Neuronal stem cell (in vitro differentiated cells): Measurements from ENCODE around the gene S100P.

Experiments used
- DNase-seq: peaks from one replicate; pipeline ENCODE4 v3.0.0-alpha.2; 2013; ENCODE audit warnings: low spot score
- H2AFZ ChIP-seq: one replicate; pipeline ENCODE4 v1.6.1; 2013; ENCODE audit warnings: mild to moderate bottlenecking, low read length, inconsistent platforms
- H2AK5ac ChIP-seq: 2 replicates; pipeline ENCODE4 v1.6.1; 2013; ENCODE audit warnings: low read depth, mild to moderate bottlenecking, inconsistent platforms, low read length, moderate library complexity, mixed read lengths
- H2BK120ac ChIP-seq: 2 replicates; pipeline ENCODE4 v1.6.1; 2013; ENCODE audit warnings: low read depth, mild to moderate bottlenecking, inconsistent platforms, low read length, moderate library complexity, mixed read lengths
- H2BK12ac ChIP-seq: one replicate; pipeline ENCODE4 v1.6.1; 2013; ENCODE audit warnings: low read length, inconsistent platforms
- H2BK15ac ChIP-seq: 2 replicates; pipeline ENCODE4 v1.6.1; 2013; ENCODE audit warnings: mild to moderate bottlenecking, low read length, inconsistent platforms, mixed read lengths
- H2BK5ac ChIP-seq: one replicate; pipeline ENCODE4 v1.6.1; 2013; ENCODE audit warnings: inconsistent platforms, mild to moderate bottlenecking, low read length, moderate library complexity
- H3K14ac ChIP-seq: one replicate; pipeline ENCODE4 v1.6.1; 2013; ENCODE audit warnings: low read length, inconsistent platforms
- H3K18ac ChIP-seq: 2 replicates; pipeline ENCODE4 v1.6.1; 2013; ENCODE audit warnings: low read length, inconsistent platforms
- H3K23ac ChIP-seq: 2 replicates; pipeline ENCODE4 v1.6.1; 2013; ENCODE audit warnings: low read depth, mild to moderate bottlenecking, mixed read lengths, low read length, inconsistent platforms; ENCODE audit not compliant: poor library complexity
- H3K27ac ChIP-seq: replicated peaks from 3 replicates; pipeline ENCODE4 v1.5.1; 2013; ENCODE audit warnings: low read length, inconsistent platforms
- H3K27me3 ChIP-seq, 3 experiments: 2 replicates each; pipeline ENCODE4 v1.6.1; 2013; ENCODE audit warnings: low read length in 3 of 3, mild to moderate bottlenecking in 2 of 3, inconsistent platforms in 1 of 3, low read depth in 1 of 3, mixed read lengths in 1 of 3, moderate library complexity in 1 of 3; ENCODE audit not compliant: control insufficient read depth in 3 of 3, insufficient read depth in 3 of 3
- H3K36me3 ChIP-seq, 2 donors: replicated peaks in 1 of 2; 2 replicates each; pipeline ENCODE4 v1.6.1; 2013; ENCODE audit warnings: low read length in 2 of 2; ENCODE audit not compliant: control insufficient read depth in 2 of 2, insufficient read depth in 2 of 2
- H3K4ac ChIP-seq: 2 replicates; pipeline ENCODE4 v1.6.1; 2013; ENCODE audit warnings: inconsistent platforms, mild to moderate bottlenecking, low read length, moderate library complexity
- H3K4me1 ChIP-seq, 2 donors: 1 replicate in 1 of 2; 2 replicates in 1 of 2; pipeline ENCODE4 v1.6.1; 2013; ENCODE audit warnings: low read length in 2 of 2, low read depth in 1 of 2; ENCODE audit not compliant: control insufficient read depth in 2 of 2, insufficient read depth in 1 of 2
- H3K4me2 ChIP-seq: one replicate; pipeline ENCODE4 v1.6.1; 2013; ENCODE audit warnings: mild to moderate bottlenecking, low read length, inconsistent platforms; ENCODE audit not compliant: insufficient read depth, poor library complexity, severe bottlenecking
- H3K4me3 ChIP-seq, 2 donors: 2 replicates each; pipeline ENCODE4 v1.5.1; 2013; ENCODE audit warnings: low read length in 2 of 2, mild to moderate bottlenecking in 2 of 2, inconsistent platforms in 1 of 2, moderate library complexity in 1 of 2
- H3K79me1 ChIP-seq: one replicate; pipeline ENCODE4 v1.6.1; 2013; ENCODE audit warnings: low read depth, mild to moderate bottlenecking, inconsistent platforms, low read length, moderate library complexity
- H3K9ac ChIP-seq: one replicate; pipeline ENCODE4 v1.6.1; 2013; ENCODE audit warnings: mild to moderate bottlenecking, low read depth, low read length, inconsistent platforms; ENCODE audit not compliant: poor library complexity
- H3K9me3 ChIP-seq, 2 donors: replicated peaks in 1 of 2; 2 replicates each; pipeline versions ENCODE3 to v1.6.1; 2013; ENCODE audit warnings: low read length in 2 of 2, mild to moderate bottlenecking in 2 of 2, inconsistent platforms in 1 of 2, low read depth in 1 of 2, mixed read lengths in 1 of 2, moderate library complexity in 1 of 2; ENCODE audit not compliant: control insufficient read depth in 2 of 2, insufficient read depth in 1 of 2
- H4K8ac ChIP-seq: one replicate; pipeline ENCODE4 v1.6.1; 2013; ENCODE audit warnings: low read depth, mild to moderate bottlenecking, inconsistent platforms, low read length, moderate library complexity
- H4K91ac ChIP-seq: one replicate; pipeline ENCODE4 v1.6.1; 2013; ENCODE audit warnings: low read length, low read depth, mild to moderate bottlenecking, inconsistent platforms; ENCODE audit not compliant: poor library complexity
- WGBS, 2 donors: extraction: QIAGEN DNeasy Blood & Tissue Kit; methylation state at CpG; one replicate each; pipeline ENCODE4 v1.1.7; 2013; ENCODE audit warnings: missing lambda C conversion rate in 2 of 2, mixed read lengths in 1 of 2; ENCODE audit not compliant: insufficient read length in 2 of 2, insufficient replicate concordance in 1 of 2; ENCODE audit errors: extremely low coverage in 2 of 2; 5-methylcytosine and 5-hydroxymethylcytosine counted together

S100P gene

DNA sequence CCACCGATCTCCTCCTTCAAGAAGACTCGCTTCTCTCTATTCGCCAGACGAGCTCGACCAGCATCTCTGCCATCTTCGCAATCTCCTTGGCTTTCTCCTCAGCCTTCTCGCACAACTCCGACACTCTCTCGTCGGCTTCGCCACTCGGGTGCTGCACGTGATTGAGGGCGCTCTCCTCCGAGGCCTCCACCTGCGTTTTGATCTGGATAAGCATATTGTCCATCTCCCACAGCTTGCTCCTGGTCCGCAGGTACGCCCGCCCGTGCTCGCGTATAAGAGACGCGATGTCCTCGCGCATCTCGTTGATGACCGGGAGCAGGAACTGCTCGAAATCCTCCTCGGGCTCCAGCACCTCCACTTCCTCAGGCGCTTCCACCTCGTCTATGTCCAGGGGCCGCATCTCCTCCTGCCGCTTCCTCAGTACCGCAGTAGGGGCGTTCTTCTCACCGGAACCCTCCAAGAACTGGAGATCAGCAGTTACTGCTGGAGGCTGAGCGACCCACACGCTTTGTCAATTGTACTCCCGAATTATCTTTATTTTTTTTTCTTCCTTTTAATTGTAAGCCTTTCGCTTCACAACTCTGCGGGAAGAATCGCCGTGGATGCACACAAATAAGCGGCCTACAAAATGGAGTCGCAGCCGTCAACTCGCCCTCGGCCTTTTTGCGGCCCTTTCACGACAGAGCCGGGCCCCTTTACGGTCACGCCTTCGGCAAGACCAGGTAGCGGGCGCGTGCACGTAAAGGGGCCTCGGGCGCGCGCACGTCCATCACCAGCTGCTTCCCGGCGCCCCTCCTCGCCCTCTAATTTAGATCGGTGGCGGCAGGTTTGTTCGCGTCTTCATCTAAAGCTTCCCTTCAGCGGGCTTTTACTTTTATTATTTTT lies 15.8 kb downstream of the S100P start, which contains the start of gene MRFAP1L1:
MRFAP1L1 (minus strand) TSS at position 636 of the 885 bp plus-strand sequence; CDS start at position 400, 236 bp downstream.
- Histone ChIP-seq H3K4me2 (peak within 1 kb of the TSS; percentile 68), H2BK15ac (no peak within 1 kb of the TSS), H3K14ac (no peak within 1 kb of the TSS), H3K27ac (peak within 1 kb of the TSS; percentile 74), H4K8ac (no peak within 1 kb of the TSS), H3K27me3 (peaks cover 0 to 2% (median 0%) of the 10 kb centered on the region in 3 experiments), H3K79me1 (peaks cover 6% of the 10 kb centered on the region), H3K18ac (peak within 1 kb of the TSS; percentile 61), H2BK12ac (no peak within 1 kb of the TSS), H4K91ac (no peak within 1 kb of the TSS), H2BK5ac (no peak within 1 kb of the TSS), H3K4me3 (peak within 1 kb of the TSS; percentile 92 to 100), H2BK120ac (no peak within 1 kb of the TSS), H3K4ac (no peak within 1 kb of the TSS), H3K36me3 (peaks cover 10 to 39% of the 10 kb centered on the region in 2 donors), H2AK5ac (peak within 1 kb of the TSS; percentile 23), H2AFZ (peak within 1 kb of the TSS; percentile 96), H3K9me3 (peaks cover 1 to 40% of the 10 kb centered on the region in 2 donors), H3K4me1 (peaks cover 7 to 12% of the 10 kb centered on the region in 2 donors), H3K9ac (peak within 1 kb of the TSS; percentile 95), H3K23ac (peak within 1 kb of the TSS; percentile 25)
- peak; percentile 96 for DNase-seq
- no CpG with 5 or more reads among the region's 72 CpGs for WGBS, 2 donors

GRCh38 chr4:6710282-6710681 lies 16.6 kb downstream of the S100P start:
- Histone ChIP-seq H3K4me1 (peaks cover 7 to 12% of the 10 kb centered on the region in 2 donors), H3K23ac (no peak overlapping the region), H3K79me1 (peaks cover 6% of the 10 kb centered on the region), H3K36me3 (peaks cover 10 to 31% of the 10 kb centered on the region in 2 donors), H4K8ac (no peak overlapping the region), H3K14ac (no peak overlapping the region), H3K4me2 (peak overlapping the region; percentile 68), H2AK5ac (no peak overlapping the region), H2BK120ac (no peak overlapping the region), H3K9me3 (peaks cover 1 to 32% of the 10 kb centered on the region in 2 donors), H2AFZ (peak overlapping the region; percentile 96), H3K18ac (no peak overlapping the region), H3K4me3 (peak overlapping the region; percentile 75 to 100), H2BK12ac (no peak overlapping the region), H4K91ac (no peak overlapping the region), H3K27ac (no peak overlapping the region), H3K9ac (no peak overlapping the region), H2BK15ac (no peak overlapping the region), H3K4ac (no peak overlapping the region), H3K27me3 (peaks cover 0 to 2% (median 0%) of the 10 kb centered on the region in 3 experiments), H2BK5ac (no peak overlapping the region)
- no peak for DNase-seq
- WGBS, 2 donors = no CpG with 5 or more reads among the region's 6 CpGs

DNA sequence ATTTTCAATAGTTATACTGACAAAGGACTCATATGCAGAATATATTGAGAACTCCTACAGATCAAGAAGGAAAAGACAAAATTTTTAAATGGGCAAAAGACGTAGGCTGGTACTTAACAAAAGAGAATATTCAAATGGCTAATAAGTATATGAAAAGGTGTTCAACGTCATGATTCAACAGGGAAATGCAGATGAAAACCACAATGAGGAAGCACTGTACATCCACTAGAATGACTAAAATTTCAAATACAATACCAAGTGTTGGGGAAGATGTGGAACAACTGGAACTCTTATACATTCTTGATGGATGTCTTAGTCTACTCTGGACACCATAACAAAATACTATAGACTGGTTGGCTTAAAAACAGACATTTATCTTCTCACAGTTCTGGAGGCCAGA lies 17.3 kb downstream of the S100P start:
- H3K4ac ChIP-seq = no peak overlapping the region
- no peak overlapping the region for H2BK120ac ChIP-seq
- H3K36me3 ChIP-seq = peaks cover 10 to 24% of the 10 kb centered on the region in 2 donors
- H3K4me2 ChIP-seq = no peak overlapping the region
- H3K18ac ChIP-seq = no peak overlapping the region
- no peak overlapping the region for H2BK15ac ChIP-seq
- peaks cover 0 to 2% (median 0%) of the 10 kb centered on the region in 3 experiments for H3K27me3 ChIP-seq
- no peak overlapping the region for H3K27ac ChIP-seq
- no peak overlapping the region for H3K9ac ChIP-seq
- H2AFZ ChIP-seq = no peak overlapping the region
- H3K9me3 ChIP-seq = peaks cover 1 to 24% of the 10 kb centered on the region in 2 donors
- peaks cover 7 to 12% of the 10 kb centered on the region in 2 donors for H3K4me1 ChIP-seq
- H4K91ac ChIP-seq = no peak overlapping the region
- no peak overlapping the region for H3K4me3 ChIP-seq
- WGBS, 2 donors = no CpG with 5 or more reads among the region's 2 CpGs
- H3K79me1 ChIP-seq = peaks cover 6% of the 10 kb centered on the region
- no peak overlapping the region for H3K14ac ChIP-seq
- H4K8ac ChIP-seq = no peak overlapping the region
- H3K23ac ChIP-seq = no peak overlapping the region
- no peak overlapping the region for H2BK5ac ChIP-seq
- DNase-seq = no peak
- H2AK5ac ChIP-seq = no peak overlapping the region
- H2BK12ac ChIP-seq = no peak overlapping the region

GRCh38 chr4:6714954-6715353 lies 21.3 kb downstream of the S100P start:
- Histone ChIP-seq H2BK5ac (no peak overlapping the region), H3K9me3 (peaks cover 1 to 4% of the 10 kb centered on the region in 2 donors), H2AFZ (peak overlapping the region; percentile 88), H2BK15ac (no peak overlapping the region), H2BK12ac (no peak overlapping the region), H4K8ac (no peak overlapping the region), H3K4me3 (no peak overlapping the region), H3K36me3 (peaks cover 0 to 6% of the 10 kb centered on the region in 2 donors), H3K27ac (no peak overlapping the region), H3K23ac (no peak overlapping the region), H3K9ac (no peak overlapping the region), H3K18ac (no peak overlapping the region), H4K91ac (no peak overlapping the region), H3K4me1 (no peaks in the 10 kb centered on the region), H3K14ac (no peak overlapping the region), H3K4ac (no peak overlapping the region), H2BK120ac (no peak overlapping the region), H3K4me2 (no peak overlapping the region), H3K27me3 (peaks cover 0 to 2% (median 0%) of the 10 kb centered on the region in 3 experiments), H2AK5ac (no peak overlapping the region), H3K79me1 (peaks cover 7% of the 10 kb centered on the region)
- DNase-seq = no peak
- no CpG with 5 or more reads among the region's 1 CpG for WGBS, 2 donors
